GF-D8 (cell line): ENCODE data around the gene KCNK5.
A peak's percentile ranks its signal among the peaks of the same experiment; 100 is the strongest.

Experiments
- DNase-seq: peaks from one replicate; lab custom pipeline; 2025; lab: John Stamatoyannopoulos, UW

The KCNK5 gene

GRCh38 chr6:39171489-39172376, 57.5 kb downstream of the KCNK5 start:
- DNase-seq: no peak

GRCh38 chr6:39170860-39171259, 58.4 kb downstream of the KCNK5 start:
- no peak for DNase-seq

GRCh38 chr6:39170389-39170788, 58.9 kb downstream of the KCNK5 start:
- DNase-seq: no peak

- no peak for DNase-seq
Measured at GRCh38 chr6:39169448-39170344, 59.6 kb downstream of the KCNK5 start.

GRCh38 chr6:39167866-39168625, 61.2 kb downstream of the KCNK5 start:
- DNase-seq: no peak

GRCh38 chr6:39167321-39167720, 62.0 kb downstream of the KCNK5 start:
- no peak for DNase-seq

GRCh38 chr6:39166912-39167290, 62.4 kb downstream of the KCNK5 start:
- DNase-seq: no peak

GRCh38 chr6:39166189-39166911, 62.9 kb downstream of the KCNK5 start:
- peak; percentile 3 for DNase-seq

- no peak for DNase-seq
Measured at GRCh38 chr6:39157511-39157910, 71.8 kb downstream of the KCNK5 start.

- no peak for DNase-seq
Measured at GRCh38 chr6:39156801-39157200, 72.5 kb downstream of the KCNK5 start.

- no peak for DNase-seq
Measured at GRCh38 chr6:39154705-39155104, 74.6 kb downstream of the KCNK5 start.

GRCh38 chr6:39153766-39154397, 75.4 kb downstream of the KCNK5 start:
- no peak for DNase-seq

- DNase-seq: no peak
Measured at GRCh38 chr6:39152262-39152661, 77.0 kb downstream of the KCNK5 start.

- DNase-seq: no peak
Measured at GRCh38 chr6:39151211-39151610, 78.1 kb downstream of the KCNK5 start.

- DNase-seq: no peak
Measured at GRCh38 chr6:39144481-39145173, 84.6 kb downstream of the KCNK5 start.

- DNase-seq: no peak
Measured at GRCh38 chr6:39143238-39143930, 85.9 kb downstream of the KCNK5 start.

GRCh38 chr6:39140556-39141167, 88.6 kb downstream of the KCNK5 start:
- no peak for DNase-seq
